GM21360 (cell line): ENCODE data around the gene BBS4.

Source experiments
- ATAC-seq: cut with Tn5 transposase; IDR thresholded peaks from one replicate; pipeline ENCODE4 v1.9.1; 2021; ENCODE audit warnings: mild to moderate bottlenecking, moderate library complexity; ENCODE audit not compliant: unreplicated experiment

Gene BBS4

GRCh38 chr15:72754096-72754495 is 68.1 kb downstream of the BBS4 start:
- ATAC-seq, result no peak

GRCh38 chr15:72758182-72758581 is 72.2 kb downstream of the BBS4 start:
- ATAC-seq, result no peak

GRCh38 chr15:72760590-72761260 is 74.7 kb downstream of the BBS4 start:
- no peak for ATAC-seq

GRCh38 chr15:72764656-72765055 is 78.6 kb downstream of the BBS4 start:
- ATAC-seq, result no peak

GRCh38 chr15:72766025-72766424 is 80.0 kb downstream of the BBS4 start:
- no peak for ATAC-seq

GRCh38 chr15:72766780-72767179 is 80.8 kb downstream of the BBS4 start:
- no peak for ATAC-seq

- no peak for ATAC-seq
Measured at GRCh38 chr15:72770673-72771328, 84.8 kb downstream of the BBS4 start.

- ATAC-seq, result no peak
Measured at GRCh38 chr15:72771329-72771725, 85.3 kb downstream of the BBS4 start.

- no peak for ATAC-seq
Measured at GRCh38 chr15:72774696-72775383, 88.8 kb downstream of the BBS4 start.

GRCh38 chr15:72778796-72779195 is 92.8 kb downstream of the BBS4 start:
- no peak for ATAC-seq

GRCh38 chr15:72781631-72782030 is 95.6 kb downstream of the BBS4 start:
- ATAC-seq, result no peak

GRCh38 chr15:72782274-72783003 is 96.4 kb downstream of the BBS4 start:
- ATAC-seq, result no peak

GRCh38 chr15:72783004-72783639 is 97.1 kb downstream of the BBS4 start:
- ATAC-seq, result peak; percentile 32

GRCh38 chr15:72783640-72784455 is 97.8 kb downstream of the BBS4 start, which contains the start of gene ADPGK:
Gene ADPGK (minus strand): TSS chr15:72783758. CDS start chr15:72783691, 67 bp downstream.
- ATAC-seq, result peak; percentile 66

GRCh38 chr15:72784456-72784876 is 98.5 kb downstream of the BBS4 start:
- ATAC-seq, result peak; percentile 17

- no peak for ATAC-seq
Measured at GRCh38 chr15:72785432-72785831, 99.4 kb downstream of the BBS4 start.

- no peak for ATAC-seq
Measured at GRCh38 chr15:72785841-72786240, 99.8 kb downstream of the BBS4 start.

GRCh38 chr15:72786242-72786641 is 100.2 kb downstream of the BBS4 start:
- no peak for ATAC-seq

- ATAC-seq, result no peak
Measured at GRCh38 chr15:72786676-72787345, 100.8 kb downstream of the BBS4 start.
